Left ventricle myocardium inferior (tissue), 1 donor: ENCODE data around the gene WAC. TPM values are rescaled to one million over a fixed set of nuclear protein-coding genes. Genes with fewer than 3 reads are reported as not detected.
A peak's percentile ranks its signal among the peaks of the same experiment; 100 is the strongest.
"Not testable (repeated sequence)": the region's sequence is repeated elsewhere in the genome, so short reads cannot be mapped to it uniquely, and the experiment has no call there.

Source experiments
- DNase-seq: peaks from one replicate; pipeline ENCODE4 v3.0.0-alpha.2; 2020
- H3K27ac ChIP-seq: fragments of 200-600 bp; replicated peaks from 2 replicates; pipeline ENCODE4 v1.8.0; 2021
- H3K27me3 ChIP-seq: fragments of 200-600 bp; 2 replicates; pipeline ENCODE4 v1.8.0; 2021; ENCODE audit warnings: low read depth
- H3K36me3 ChIP-seq: fragments of 200-600 bp; 2 replicates; pipeline ENCODE4 v1.8.0; 2021
- H3K4me1 ChIP-seq: fragments of 200-600 bp; 2 replicates; pipeline ENCODE4 v1.8.0; 2021
- H3K4me3 ChIP-seq: fragments of 200-600 bp; 2 replicates; pipeline ENCODE4 v1.8.0; 2021; ENCODE audit warnings: mild to moderate bottlenecking, moderate library complexity
- H3K9me3 ChIP-seq: fragments of 200-600 bp; replicated peaks from 2 replicates; pipeline ENCODE4 v1.8.0; 2021
- intact Hi-C: fragments of 100-400 bp; cut with micrococcal nuclease; formaldehyde crosslinking; loops from one replicate; pipeline ENCODE4 v1.11.0; 2022
- total RNA-seq: library from RNA; stranded (reverse); fragmentation: NEBNext Ultra II Directional; extraction: Animal tissue kit (Norgen Biotek cat#: 25700); gene quantifications from one replicate; pipeline ENCODE4 v1.2.1, GENCODE V29; 2021
- TF ChIP-seq, protein P1 (sequence below): fragments of 200-600 bp; IDR thresholded peaks from 2 replicates; pipeline ENCODE4 v1.8.0; 2021; ENCODE audit warnings: antibody characterized with exemption, mild to moderate bottlenecking, borderline replicate concordance
- donor health status: DM: no; HTN: yes; CAD: no; lungs with severe emphysema.

Gene WAC
- total RNA-seq, 1 donor from 2014 or later: 103 TPM

DNA sequence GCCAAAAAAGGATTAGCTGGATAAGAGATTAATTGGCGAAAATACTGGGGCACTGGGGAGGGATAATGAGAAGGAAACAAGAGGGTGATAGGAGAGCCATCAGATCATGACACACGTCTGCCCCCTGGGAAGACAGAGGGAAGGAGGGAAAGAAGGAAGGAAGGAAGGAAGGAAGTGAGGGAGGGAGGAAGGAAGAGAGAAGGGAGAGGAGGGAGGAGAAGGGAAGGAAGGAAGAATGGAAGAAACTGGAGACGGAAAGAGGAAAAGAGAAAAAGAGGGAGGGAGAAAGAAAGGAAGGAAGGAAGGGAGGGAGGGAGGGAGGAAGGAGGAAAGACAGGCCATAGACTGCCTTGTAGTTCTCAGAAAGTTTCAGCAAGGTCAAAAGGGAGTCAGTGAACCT lies 37.8 kb upstream of the WAC start:
- TF ChIP-seq, protein P1, sequence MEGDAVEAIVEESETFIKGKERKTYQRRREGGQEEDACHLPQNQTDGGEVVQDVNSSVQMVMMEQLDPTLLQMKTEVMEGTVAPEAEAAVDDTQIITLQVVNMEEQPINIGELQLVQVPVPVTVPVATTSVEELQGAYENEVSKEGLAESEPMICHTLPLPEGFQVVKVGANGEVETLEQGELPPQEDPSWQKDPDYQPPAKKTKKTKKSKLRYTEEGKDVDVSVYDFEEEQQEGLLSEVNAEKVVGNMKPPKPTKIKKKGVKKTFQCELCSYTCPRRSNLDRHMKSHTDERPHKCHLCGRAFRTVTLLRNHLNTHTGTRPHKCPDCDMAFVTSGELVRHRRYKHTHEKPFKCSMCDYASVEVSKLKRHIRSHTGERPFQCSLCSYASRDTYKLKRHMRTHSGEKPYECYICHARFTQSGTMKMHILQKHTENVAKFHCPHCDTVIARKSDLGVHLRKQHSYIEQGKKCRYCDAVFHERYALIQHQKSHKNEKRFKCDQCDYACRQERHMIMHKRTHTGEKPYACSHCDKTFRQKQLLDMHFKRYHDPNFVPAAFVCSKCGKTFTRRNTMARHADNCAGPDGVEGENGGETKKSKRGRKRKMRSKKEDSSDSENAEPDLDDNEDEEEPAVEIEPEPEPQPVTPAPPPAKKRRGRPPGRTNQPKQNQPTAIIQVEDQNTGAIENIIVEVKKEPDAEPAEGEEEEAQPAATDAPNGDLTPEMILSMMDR: no peak
- intact Hi-C loops: no loop called here
- Histone ChIP-seq H3K4me1 (peaks cover 8% of the 10 kb centered on the region), H3K27ac (no peak overlapping the region), H3K36me3 (no peaks in the 10 kb centered on the region), H3K4me3 (no peak overlapping the region), H3K27me3 (no peaks in the 10 kb centered on the region), H3K9me3 (no peaks in the 10 kb centered on the region)
- DNase-seq: no peak

DNA sequence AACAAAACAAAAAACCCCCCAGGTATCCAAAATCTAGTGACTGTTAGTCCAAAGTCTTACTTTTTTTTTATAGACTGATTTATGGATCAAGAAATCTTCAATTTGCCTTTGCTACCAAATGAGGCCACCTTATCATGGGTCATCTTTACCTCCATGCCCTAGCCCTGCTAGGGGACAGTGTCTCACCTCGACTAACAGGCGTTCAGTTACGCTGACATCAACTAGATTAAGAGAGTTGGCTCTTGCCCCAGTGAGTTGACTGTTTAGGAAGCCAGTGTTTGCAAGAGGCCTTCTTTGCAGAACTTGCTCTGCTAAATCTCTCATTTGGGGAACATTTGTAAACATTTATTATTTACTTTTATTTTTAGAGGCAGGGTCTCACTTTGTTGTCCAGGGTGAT lies 36.9 kb upstream of the WAC start:
- H3K27me3 ChIP-seq: no peaks in the 10 kb centered on the region
- intact Hi-C loops: no loop called here

DNA sequence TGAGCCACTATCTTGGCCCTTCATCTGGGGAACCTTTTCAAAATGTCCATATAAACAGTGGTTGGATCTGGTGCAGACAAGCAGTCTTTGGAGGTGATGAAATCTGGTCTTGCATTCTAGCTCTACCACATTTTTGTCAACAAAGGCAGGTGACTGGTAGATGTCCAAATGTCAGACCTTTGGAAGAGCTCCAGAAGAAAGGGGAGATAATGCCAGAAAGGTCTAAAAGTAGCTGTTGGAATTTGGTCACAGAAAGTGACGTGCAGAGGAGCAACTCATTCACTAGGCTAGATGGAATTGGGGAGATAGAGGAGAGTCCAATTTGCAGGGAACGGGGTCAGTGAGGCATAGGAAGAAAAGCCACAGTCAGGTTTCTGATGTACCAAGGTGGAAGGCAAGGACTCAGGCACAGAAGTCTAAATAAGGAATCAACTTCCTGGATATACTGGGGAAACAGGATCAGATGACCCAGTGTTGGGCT lies 36.4 kb upstream of the WAC start:
- no peaks in the 10 kb centered on the region for H3K36me3 ChIP-seq
- no peaks in the 10 kb centered on the region for H3K27me3 ChIP-seq
- no peak for DNase-seq
- H3K27ac ChIP-seq: peak overlapping the region; percentile 16
- TF ChIP-seq, protein P1: no peak
- H3K4me1 ChIP-seq: peaks cover 8% of the 10 kb centered on the region
- no peak overlapping the region for H3K4me3 ChIP-seq
- no peaks in the 10 kb centered on the region for H3K9me3 ChIP-seq
- intact Hi-C loops: no loop called here

More for the DNA sequence above, 36.9 kb upstream of the WAC start:
- H3K4me3 ChIP-seq: no peak overlapping the region
- H3K36me3 ChIP-seq: no peaks in the 10 kb centered on the region
- peaks cover 8% of the 10 kb centered on the region for H3K4me1 ChIP-seq
- TF ChIP-seq, protein P1: no peak
- H3K27ac ChIP-seq: peak overlapping the region; percentile 16
- no peaks in the 10 kb centered on the region for H3K9me3 ChIP-seq
- DNase-seq: no peak

DNA sequence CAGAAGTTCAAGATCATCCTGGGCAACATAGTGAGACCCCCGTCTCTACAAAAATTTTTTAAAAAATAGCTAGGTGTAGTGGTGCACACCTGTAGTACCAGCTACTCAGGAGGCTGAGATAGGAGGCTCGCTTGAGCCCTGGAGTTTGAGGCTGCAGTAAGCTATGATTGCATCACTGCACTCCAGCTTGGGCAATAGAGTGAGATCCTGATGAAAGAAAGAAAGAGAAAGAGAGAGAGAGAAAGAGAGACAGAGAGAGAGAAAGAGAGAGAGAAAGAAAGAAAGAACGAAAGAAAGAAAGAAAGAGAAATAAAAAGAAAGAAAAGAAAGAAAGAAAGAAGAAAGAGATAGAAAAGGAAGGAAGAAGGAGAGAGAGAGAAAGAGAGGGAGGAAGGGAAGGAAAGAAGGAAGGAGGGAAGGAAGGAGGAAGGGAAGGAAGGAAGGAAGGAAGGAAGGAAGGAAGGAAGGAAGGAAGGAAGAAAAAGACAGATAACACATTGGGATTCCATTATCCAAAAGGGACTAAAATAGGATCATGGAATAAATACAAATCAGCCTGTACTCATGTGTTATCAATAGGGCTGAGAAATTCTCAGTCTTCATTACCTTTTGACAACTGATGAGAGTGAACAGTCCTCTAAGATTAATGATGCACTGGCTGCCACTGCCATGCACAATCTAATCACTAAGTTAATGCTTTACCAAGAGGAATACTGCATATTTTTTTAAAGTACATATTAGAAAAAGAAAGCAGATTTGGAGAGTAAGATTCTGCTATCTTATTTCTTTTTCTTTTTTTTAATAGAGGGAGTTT lies 35.4 kb upstream of the WAC start:
- intact Hi-C loops: no loop called here
- no peak overlapping the region for H3K27ac ChIP-seq
- no peak for DNase-seq
- H3K36me3 ChIP-seq: no peaks in the 10 kb centered on the region
- no peak overlapping the region for H3K4me3 ChIP-seq
- TF ChIP-seq, protein P1: no peak
- no peaks in the 10 kb centered on the region for H3K9me3 ChIP-seq
- H3K27me3 ChIP-seq: no peaks in the 10 kb centered on the region
- peaks cover 8% of the 10 kb centered on the region for H3K4me1 ChIP-seq

DNA sequence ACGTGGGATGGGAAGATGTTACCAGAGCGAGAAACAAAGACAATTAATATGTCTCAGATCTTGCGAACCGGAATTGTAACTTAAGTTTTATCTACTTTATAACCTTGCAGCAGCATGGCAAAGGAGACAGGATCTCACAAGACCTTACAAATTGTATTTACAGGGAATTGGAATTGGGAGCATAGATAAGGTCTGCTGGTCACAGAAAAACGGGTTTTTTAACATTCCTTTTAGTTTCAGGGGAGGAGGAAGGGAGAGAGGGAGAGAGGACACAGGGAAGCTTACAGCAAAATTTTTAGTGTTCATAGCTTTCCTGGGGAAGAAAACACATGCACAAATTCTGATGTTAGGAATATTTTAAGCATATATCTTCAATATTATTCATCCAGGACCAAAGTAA lies 32.7 kb upstream of the WAC start:
- H3K27me3 ChIP-seq, H3K36me3 ChIP-seq, H3K9me3 ChIP-seq, intact Hi-C loops, H3K27ac ChIP-seq, H3K4me3 ChIP-seq, DNase-seq: not testable (repeated sequence)
- peaks cover 23% of the 10 kb centered on the region for H3K4me1 ChIP-seq

DNA sequence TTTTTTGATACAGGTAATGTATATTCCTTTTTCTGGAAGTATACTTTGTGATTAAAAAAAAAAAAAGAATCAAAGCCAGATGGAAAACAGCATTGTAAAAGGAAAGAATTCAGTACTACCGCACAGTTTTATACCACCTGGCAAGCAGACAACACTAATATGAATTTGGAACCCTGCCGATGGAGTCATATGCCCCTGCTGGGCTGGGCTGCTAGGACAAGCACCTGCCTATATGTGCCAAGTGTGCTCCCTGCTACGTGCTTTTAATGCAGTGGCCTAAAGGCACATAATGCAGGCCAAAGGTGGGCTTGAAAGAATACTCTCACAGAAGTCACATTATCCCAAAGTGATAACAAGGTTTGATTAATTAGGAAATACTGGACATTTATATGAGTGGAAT lies 29.8 kb upstream of the WAC start:
- H3K4me1 ChIP-seq: peaks cover 15% of the 10 kb centered on the region
- H3K27me3 ChIP-seq: no peaks in the 10 kb centered on the region
- TF ChIP-seq, protein P1: peak; percentile 41
- H3K27ac ChIP-seq: no peak overlapping the region
- no peak for DNase-seq
- H3K9me3 ChIP-seq: no peaks in the 10 kb centered on the region
- intact Hi-C loops: no loop called here
- peak overlapping the region; percentile 10 for H3K4me3 ChIP-seq
- H3K36me3 ChIP-seq: no peaks in the 10 kb centered on the region
